ENCODE data around the gene PRIM2.
"Not testable (repeated sequence)": the region's sequence is repeated elsewhere in the genome, so short reads cannot be mapped to it uniquely, and the experiment has no call there.

PRIM2 gene, protein sequence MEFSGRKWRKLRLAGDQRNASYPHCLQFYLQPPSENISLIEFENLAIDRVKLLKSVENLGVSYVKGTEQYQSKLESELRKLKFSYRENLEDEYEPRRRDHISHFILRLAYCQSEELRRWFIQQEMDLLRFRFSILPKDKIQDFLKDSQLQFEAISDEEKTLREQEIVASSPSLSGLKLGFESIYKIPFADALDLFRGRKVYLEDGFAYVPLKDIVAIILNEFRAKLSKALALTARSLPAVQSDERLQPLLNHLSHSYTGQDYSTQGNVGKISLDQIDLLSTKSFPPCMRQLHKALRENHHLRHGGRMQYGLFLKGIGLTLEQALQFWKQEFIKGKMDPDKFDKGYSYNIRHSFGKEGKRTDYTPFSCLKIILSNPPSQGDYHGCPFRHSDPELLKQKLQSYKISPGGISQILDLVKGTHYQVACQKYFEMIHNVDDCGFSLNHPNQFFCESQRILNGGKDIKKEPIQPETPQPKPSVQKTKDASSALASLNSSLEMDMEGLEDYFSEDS

DNA sequence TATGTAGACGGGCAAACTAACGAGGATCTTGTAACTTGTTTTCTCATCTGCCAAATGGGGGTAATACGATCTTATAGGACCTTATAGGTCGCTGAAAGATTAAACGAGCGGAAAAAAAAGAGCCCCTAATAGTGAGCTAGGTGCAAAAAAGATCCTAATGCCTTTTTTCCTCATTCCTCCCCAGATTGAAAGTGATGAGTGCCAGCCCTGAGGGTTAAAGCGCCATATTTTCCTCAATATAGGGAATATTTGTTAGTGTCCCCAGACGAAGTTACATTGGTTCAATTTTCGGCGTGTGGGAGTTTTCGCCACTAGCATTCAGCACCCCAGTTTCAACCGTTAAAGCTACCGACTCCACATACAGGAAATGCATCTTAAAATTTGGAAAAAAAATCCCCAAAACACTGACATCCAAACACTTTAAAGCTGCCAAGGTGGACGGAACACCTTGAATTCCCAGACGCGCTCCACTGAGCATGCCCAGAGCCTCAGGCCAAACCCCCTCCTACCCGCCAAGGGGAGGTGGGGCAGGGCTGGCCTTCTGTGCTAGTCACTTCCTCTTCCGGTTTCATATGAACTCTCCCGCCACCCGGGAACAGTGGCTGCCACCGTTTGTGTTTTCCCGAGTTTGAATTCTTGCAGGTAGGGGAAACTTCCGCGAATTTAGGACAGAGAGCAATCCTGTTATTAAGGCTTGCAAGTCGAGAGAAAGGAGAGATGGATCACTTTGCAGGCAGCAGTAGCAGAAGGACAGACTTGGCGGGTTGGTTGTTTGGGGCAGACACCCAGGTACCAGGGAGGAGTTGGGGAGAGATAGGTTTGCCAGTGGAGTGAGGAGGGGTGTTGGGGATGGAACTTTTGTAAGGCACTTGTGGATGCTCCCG lies at the start of gene PRIM2:
Gene PRIM2 (plus strand): TSS at position 571 of the 884 bp plus-strand sequence. CDS start 816 bp downstream, outside the sequence.
- peak; percentile 76 for DNase-seq

DNA sequence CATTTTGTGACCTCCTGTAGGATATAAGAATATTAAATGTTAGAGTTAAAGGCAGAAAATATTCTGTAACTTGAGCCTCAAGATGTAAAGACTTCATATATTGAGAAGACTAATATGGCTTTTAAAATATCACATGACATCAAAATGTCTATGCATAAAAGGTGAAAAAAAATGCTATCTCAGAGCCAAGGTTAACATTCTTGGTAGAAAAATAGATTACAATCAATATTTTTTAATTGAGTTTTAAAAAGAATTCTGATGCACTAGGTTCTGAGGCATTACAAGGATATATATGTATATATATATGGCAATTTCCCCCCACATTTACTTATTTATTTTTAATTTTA lies 49.2 kb upstream of the PRIM2 start:
- no peak for DNase-seq

DNA sequence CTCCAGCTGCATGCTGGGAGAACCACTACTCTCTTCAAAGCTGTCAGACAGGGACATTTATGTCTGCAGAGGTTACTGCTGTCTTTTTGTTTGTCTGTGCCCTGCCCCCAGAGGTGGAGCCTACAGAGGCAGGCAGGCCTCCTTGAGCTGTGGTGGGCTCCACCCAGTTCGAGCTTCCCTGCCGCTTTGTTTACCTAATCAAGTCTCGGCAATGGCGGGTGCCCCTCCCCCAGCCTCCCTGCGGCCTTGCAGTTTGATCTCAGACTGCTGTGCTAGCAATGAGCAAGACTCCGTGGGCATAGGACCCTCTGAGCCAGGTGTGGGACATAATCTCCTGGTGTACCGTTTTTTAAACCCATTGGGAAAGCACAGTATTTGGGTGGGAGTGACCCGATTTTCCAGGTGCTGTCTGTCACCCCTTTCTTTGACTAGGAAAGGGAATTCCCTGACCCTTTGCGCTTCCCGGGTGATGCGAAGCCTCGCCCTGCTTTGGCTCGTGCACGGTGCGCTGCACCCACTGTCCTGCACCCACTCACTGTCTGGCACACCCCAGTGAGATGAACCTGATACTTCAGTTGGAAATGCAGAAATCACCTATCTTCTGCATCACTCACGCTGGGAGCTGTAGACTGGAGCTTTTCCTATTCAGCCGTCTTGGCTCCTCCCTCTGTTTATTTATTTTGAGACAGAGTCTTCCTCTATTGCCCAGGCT lies 43.2 kb upstream of the PRIM2 start:
- not testable (repeated sequence) for DNase-seq

DNA sequence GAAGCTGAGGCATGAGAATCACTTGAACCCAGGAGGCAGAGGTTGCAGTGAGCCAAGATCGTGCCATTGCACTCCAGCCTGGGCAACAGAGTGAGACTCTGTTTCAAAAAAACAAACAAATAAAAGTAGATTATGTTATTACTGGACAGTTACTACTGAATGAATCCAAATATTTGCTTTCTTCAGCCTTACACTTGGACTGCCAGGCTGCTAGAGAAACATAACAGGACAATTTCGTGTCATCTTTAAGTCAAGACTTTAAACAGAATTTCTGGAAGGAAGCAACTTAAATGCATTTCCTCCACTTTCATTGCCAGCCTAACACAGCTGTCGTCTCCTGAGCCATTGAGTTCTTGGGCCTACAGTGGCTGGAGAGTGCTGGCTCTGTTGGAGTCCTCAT lies 42.0 kb upstream of the PRIM2 start:
- no peak for DNase-seq

DNA sequence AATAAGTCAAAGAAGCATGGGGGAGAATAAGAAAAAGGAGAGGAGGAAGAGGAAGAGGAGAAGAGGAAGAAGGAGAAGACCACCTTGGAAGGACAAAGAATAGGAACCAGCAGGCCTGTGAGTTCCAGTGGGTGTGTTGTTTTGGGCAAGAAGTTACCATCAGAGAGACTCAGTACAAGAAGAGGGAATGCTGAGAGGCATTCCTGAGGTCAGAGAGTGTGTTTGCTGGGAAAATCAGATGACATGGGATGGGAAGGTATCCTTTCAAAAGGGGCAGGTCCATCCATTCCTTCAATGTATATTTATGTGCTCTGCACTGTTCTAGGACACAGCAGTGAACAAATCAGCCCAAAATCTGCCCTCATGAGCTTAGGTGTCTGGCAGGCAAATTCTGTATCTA lies 40.5 kb upstream of the PRIM2 start:
- no peak for DNase-seq

DNA sequence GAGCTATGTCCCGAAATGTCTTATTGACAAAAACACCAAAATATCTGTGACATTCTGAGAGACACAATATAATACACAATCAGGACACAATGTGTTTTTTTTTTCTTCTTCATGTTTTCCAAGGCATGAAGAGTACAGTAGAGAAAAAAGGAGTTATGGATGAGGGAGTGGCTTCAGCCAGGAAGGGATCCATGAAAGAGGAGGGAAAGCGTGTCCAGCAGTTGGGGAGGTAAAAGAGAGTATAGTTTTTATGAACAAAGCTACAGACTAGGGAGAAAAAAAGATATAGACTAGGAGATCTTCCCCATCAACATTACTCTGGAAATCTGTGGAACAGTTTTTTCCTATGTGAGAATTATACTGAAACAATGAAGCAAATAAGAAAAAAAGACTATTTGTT lies 38.9 kb upstream of the PRIM2 start:
- DNase-seq, result no peak

DNA sequence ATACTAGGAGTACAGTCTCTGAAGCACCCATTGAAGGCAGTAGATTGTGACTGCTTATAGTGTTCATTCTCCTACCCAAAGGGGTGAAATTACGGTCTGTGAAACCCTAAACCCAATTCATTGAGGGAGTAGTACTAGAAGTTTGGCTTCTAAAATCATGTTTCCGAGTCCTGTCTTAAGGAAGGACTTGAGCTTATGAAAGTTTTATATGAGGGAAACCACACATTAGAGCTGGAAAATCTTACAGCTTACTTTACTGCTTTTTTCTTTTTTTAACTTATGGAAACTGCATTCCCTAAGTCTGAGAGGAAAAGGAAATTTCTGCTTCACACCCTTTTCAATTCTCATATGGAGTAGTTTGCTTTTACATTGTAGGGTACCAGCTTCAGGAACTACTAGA lies 38.4 kb upstream of the PRIM2 start:
- no peak for DNase-seq

DNA sequence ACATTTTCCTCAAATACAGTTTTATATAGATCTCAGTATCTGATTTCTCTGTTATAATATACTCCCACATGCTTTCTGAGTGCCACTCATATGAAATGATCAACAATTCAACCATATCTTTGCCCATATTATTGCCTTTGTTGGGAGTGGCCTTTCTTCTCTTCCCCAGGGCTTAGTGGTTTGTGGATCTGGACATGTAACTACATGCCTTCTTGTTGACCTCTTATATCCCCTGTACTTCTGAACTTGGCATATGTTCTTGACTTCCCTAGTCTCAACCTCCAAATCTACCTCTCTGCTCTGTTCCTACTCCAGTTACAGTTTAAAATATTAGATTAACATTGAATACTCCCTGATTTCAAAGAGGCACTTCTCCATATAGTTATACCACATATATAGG lies 34.3 kb upstream of the PRIM2 start:
- no peak for DNase-seq

DNA sequence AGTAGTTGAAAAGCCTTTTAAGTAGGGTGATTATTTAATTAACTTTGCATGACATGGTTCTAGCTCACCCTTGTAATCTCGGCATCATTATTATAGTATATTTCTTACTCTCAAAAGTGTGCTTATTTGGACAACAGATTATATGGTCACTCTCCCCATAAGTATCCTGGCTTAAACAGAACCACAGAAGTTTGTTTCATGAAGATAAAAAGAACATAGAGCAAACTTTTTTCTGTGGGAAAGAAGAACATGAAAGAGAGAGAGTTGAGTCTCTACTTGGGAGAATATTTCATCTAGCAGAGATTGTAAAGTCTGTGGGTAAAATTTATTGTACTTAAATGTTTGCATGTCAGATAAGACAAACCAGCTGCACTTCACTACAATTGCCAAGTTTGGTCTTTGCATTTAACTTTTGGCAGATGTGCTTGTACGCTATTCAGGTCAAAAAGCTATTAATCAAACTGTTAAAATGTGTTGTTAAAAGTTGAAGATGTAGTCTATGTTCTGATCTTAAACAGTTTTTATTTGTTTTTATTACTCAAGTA lies 33.4 kb upstream of the PRIM2 start:
- DNase-seq, result no peak

DNA sequence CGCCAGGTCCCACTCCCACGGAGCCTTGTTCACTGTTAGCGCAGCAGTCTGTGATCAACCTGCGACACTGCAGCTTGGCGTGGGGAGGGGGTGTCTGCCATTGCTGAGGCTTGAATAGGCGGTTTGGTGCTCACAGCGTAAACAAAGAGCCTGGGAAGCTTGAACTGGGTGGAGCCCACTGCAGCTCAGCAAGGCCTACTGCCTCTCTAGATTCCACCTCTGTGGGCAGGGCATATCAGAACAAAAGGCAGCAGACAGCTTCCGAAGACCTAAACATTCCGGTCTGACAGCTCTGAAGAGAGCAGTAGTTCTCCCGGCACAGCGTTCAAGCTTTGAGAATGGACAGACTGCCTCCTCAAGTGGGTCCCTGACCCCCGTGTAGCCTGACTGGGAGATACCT lies 29.3 kb upstream of the PRIM2 start:
- not testable (repeated sequence) for DNase-seq

DNA sequence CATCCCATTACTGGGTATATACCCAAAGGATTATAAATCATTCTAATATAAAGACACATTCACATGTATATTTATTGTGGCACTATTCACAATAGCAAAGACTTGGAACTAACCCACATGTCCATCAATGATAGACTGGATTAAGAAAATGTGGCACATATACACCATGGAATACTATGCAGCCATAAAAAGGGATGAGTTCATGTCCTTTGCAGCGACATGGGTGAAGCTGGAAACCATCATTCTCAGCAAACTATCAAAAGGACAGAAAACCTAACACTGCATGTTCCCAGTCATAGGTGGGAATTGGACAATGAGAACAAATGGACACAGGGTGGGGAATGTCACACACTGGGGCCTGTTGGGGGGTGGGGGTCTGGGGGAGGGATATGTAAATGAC lies 24.0 kb upstream of the PRIM2 start:
- not testable (repeated sequence) for DNase-seq

DNA sequence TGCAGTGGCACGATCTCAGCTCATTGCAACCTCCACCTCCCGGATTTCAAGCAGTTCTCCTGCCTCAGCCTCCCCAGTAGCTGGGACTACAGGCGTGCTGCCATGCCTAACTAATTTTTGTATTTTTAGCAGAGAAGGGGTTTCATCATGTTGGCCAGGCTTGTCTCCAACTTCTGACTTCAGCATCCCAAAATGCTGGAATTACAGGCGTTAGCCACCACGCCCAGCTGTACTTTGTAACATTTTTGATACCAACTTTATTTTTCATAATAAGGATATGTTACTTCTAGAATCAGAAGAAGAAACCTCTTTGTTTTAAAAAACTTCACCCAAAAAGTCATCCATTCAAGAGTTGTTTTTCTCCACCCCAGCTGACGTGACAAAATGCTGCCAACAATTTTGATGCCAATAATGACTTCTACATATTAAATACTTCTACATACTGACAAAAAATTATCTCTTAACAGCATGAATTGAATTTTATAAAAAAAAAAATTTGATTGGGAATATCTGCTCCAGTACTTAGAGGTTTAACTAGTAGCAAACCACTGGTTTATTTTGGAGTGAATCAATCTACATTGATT lies 22.5 kb upstream of the PRIM2 start:
- DNase-seq, result no peak

DNA sequence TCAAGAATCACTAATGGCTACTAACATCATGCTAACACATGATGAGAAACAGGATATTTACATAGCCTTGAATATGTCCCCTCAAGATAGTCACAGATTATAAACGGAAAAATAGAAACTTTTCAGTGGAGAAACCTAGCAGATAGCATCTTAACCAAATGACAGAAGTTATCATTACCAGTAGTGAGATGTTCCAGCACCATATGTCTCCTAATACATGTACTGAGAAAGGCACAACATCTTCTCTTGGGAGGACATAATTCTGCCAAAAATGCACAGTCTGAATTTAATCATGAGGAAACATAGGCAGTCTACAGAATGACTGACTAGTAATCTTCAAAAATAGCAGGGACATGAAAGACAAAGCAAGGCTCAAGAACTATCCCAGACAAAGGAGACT lies 19.9 kb upstream of the PRIM2 start:
- no peak for DNase-seq

DNA sequence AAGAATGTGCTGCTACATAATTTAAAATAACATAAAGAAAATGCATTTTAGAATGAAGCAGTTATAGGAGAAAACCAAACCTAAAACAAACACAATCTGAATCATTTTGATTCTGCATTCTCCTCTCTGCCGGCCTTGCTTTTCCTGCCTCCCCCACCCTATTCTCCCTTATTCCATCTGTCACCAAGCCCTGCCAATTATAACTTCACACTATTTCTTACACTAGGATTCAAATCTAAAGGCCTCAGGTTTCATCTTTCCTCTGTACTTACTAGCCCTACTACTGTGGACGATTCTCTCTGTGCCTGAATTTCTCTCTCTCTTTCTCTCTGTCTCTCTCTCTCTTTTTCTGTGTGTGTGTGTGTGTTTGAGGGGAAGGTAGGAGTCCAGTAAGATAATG lies 18.7 kb upstream of the PRIM2 start:
- no peak for DNase-seq

DNA sequence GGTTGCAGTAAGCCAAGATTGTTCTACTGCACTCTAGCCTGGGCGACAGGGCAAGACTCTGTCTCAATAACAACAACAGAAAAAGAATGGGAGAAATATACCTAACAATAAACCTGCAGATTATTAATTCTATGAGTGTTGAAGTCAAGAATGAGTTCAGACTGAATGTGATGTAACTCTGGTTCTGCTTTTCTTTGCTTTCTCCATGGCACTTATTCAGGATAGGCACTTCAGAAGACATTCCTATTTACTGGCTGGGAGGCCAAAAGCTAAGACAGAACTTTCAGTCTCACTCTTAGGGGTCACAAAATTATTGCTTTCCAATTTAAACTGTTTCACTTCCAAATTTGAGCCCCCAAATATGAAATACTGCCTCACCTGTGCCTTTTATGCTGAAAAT lies 15.7 kb upstream of the PRIM2 start:
- no peak for DNase-seq

DNA sequence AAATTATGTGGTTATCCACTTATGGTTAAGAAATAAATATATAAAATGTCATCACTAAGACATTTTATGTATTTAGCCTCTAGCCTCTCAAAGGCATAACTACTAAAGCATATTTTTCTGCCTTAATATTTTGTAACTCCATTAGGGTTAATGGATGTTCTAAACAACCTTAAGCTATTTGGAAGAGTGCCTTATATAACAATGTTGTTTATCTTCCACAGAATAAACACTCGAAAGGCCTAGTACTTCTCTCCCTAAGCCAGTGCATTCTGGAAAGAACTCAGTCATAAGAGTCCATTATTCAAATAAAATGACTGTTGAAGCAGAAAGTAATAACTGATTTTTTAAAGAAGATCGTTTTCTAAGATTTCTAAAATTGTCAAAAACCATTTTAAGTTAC lies 15.0 kb upstream of the PRIM2 start:
- no peak for DNase-seq

DNA sequence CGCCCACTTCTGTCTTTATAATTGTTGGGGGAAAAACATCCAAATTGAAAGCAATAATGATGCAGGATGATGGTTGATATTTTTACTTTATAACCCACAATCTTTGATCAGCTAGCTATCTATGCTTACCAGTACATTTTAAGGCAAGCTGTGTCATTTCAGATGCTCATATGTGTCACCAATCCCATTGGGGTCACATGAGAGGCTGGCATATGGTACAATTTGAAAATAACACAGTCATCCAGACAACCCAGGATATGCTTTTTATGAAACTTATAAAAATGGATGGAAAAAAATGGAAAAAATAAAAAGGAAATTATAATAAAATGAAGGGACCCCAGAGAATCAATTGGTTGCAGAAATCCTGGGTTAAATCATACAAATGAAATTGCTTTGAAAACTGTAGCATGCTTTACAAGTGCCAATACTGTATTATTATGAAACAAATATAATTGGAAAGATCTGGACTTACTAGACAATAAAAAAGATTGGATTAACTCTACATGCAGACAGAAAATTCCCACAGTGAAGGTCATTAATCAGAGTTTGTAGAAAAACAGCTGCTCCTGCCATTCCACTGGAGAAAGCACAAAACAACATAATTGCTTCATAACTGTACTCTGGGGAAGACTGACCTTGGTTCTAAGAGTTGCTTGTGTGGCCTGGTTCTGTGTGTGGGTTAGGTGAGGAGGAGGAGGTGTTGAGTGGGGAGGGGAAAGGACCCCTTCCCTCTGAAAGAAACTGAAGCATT lies 13.3 kb upstream of the PRIM2 start:
- no peak for DNase-seq

DNA sequence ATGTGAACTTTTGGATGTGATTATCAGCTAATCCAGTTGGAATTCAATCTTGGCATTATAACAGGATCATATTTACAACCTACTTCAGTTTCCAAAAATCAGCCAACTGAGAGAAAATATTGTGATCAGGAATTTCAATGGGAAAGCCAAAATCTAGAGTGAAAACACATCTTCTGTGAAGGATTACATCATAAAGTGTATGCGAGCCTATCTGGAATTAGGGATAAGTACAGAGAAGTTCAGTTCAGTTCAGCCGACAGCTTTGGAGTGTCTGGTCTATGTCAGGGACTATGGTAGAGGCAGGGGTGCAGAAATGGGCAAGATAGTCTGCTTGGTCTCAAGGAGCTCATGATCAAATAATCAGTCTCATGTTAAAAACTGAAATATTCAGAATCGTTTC lies 12.3 kb upstream of the PRIM2 start:
- no peak for DNase-seq

DNA sequence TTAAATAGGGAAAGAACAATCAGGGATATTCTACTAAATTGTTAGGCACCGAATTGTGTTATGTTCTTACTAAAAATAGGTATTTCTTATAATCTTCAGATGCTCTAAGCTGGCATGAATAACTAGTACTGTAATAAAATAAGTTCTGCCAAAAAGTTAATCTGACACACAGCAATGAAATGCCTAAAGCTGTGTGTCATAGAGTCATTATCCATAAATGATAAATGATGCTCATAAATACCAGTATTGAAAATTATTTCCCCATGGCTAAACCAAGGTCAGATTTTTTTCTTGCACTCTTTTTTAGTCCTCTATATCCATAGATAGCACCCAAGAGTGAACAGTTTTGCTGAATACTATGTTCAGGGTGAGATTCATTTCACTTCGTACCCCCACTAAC lies 11.7 kb upstream of the PRIM2 start:
- no peak for DNase-seq

DNA sequence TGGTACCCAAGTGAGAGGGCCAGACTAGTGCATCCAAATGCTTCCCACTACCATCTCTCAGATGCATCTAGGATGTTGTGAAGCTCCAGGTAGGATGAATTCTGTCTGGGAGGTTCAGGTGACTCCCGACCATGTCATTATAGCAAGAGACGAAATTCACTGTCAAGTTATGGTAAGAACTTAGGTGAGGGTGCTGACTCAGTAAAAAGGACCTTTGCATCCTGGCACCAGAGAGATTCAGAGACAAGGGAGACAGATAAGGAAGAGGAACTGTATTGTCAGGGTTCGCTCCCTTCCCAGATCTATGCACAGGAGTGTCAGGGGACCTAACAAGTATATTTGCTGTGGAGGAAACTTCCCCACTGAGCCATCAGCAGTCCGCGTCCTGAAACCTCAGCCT lies 11.2 kb upstream of the PRIM2 start:
- DNase-seq, result no peak

DNA sequence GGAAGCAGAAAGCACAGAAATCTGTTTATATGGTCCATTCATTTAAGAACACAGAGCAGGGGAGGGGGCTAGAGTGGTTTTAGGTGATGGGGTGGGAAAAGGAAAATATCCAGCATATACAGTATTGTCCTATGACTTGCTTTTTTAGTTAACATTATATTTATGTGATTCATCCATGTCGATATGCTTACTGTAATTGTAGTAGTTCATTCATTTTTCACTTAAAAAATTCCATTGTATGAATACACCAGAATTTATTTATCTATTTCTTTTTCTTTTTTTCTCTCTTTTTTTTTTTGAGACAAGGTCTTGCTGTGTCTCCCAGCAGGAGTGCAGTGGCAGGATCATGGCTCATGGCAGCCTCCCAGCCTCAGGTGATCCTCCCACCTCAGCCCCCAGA lies 9.6 kb upstream of the PRIM2 start:
- no peak for DNase-seq

DNA sequence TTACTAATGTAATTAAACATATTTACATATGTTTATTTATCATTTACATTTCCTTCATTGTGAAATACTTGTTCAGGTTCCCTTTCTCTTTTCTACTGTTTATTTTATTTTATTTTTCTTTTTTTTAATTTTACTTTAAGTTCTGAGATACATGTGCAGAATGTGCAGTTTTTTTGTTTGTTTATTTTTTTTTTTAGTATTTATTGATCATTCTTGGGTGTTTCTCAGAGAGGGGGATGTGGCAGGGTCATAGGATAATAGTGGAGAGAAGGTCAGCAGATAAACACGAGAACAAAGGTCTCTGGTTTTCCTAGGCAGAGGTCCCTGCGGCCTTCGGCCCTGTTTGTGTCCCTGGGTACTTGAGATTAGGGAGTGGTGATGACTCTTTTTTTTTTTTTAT lies 8.7 kb upstream of the PRIM2 start:
- DNase-seq, result not testable (repeated sequence)

Data from NCI-H1436 (cell line).